HuH-7 (cell line): Measurements from ENCODE around the gene MRPL20.
"Not testable (repeated sequence)": the region's sequence is repeated elsewhere in the genome, so short reads cannot be mapped to it uniquely, and the experiment has no call there.

Source experiments
- DNase-seq: peaks from one replicate; pipeline ENCODE4 v3.0.0; 2011; ENCODE audit warnings: low spot score

Gene MRPL20

GRCh38 chr1:1385339-1385738 lies 21.8 kb downstream of the MRPL20 start:
- DNase-seq, result not testable (repeated sequence)

GRCh38 chr1:1381294-1381693 lies 25.8 kb downstream of the MRPL20 start:
- no peak for DNase-seq

- no peak for DNase-seq
Measured at GRCh38 chr1:1380860-1381259, 26.2 kb downstream of the MRPL20 start.

GRCh38 chr1:1377540-1378205 lies 29.4 kb downstream of the MRPL20 start:
- DNase-seq, result no peak

- DNase-seq, result no peak
Measured at GRCh38 chr1:1376551-1377226, 30.4 kb downstream of the MRPL20 start.

GRCh38 chr1:1374929-1375662 lies 32.0 kb downstream of the MRPL20 start, which contains the start of gene AURKAIP1:
Gene AURKAIP1, minus strand, starts transcription at chr1:1375207. Its CDS starts 451 bp downstream, at chr1:1374756.
- peak; percentile 98 for DNase-seq

GRCh38 chr1:1374589-1374928 lies 32.5 kb downstream of the MRPL20 start:
- no peak for DNase-seq

- no peak for DNase-seq
Measured at GRCh38 chr1:1373815-1374588, 33.1 kb downstream of the MRPL20 start.

- no peak for DNase-seq
Measured at GRCh38 chr1:1373051-1373814, 33.9 kb downstream of the MRPL20 start.

GRCh38 chr1:1371746-1372711 lies 35.1 kb downstream of the MRPL20 start:
- DNase-seq, result peak; percentile 96

GRCh38 chr1:1371364-1371745 lies 35.7 kb downstream of the MRPL20 start:
- no peak for DNase-seq

GRCh38 chr1:1370771-1371300 lies 36.3 kb downstream of the MRPL20 start:
- no peak for DNase-seq

- DNase-seq, result not testable (repeated sequence)
Measured at GRCh38 chr1:1370094-1370493, 37.0 kb downstream of the MRPL20 start.

GRCh38 chr1:1367315-1367714 lies 39.8 kb downstream of the MRPL20 start:
- no peak for DNase-seq

- DNase-seq, result no peak
Measured at GRCh38 chr1:1366699-1367066, 40.4 kb downstream of the MRPL20 start.

- DNase-seq, result no peak
Measured at GRCh38 chr1:1365875-1366698, 41.0 kb downstream of the MRPL20 start.

GRCh38 chr1:1364266-1364665 lies 42.8 kb downstream of the MRPL20 start:
- DNase-seq, result no peak

GRCh38 chr1:1361982-1362423 lies 45.1 kb downstream of the MRPL20 start:
- DNase-seq, result no peak
